DMS 273 (cell line): ENCODE results near the gene MEA1.
"Not testable (repeated sequence)": the region's sequence is repeated elsewhere in the genome, so short reads cannot be mapped to it uniquely, and the experiment has no call there.

Source experiments
- DNase-seq: peaks from one replicate; lab custom pipeline; 2025; ENCODE audit not compliant: unreplicated experiment; lab: John Stamatoyannopoulos, UW

Gene MEA1

DNA sequence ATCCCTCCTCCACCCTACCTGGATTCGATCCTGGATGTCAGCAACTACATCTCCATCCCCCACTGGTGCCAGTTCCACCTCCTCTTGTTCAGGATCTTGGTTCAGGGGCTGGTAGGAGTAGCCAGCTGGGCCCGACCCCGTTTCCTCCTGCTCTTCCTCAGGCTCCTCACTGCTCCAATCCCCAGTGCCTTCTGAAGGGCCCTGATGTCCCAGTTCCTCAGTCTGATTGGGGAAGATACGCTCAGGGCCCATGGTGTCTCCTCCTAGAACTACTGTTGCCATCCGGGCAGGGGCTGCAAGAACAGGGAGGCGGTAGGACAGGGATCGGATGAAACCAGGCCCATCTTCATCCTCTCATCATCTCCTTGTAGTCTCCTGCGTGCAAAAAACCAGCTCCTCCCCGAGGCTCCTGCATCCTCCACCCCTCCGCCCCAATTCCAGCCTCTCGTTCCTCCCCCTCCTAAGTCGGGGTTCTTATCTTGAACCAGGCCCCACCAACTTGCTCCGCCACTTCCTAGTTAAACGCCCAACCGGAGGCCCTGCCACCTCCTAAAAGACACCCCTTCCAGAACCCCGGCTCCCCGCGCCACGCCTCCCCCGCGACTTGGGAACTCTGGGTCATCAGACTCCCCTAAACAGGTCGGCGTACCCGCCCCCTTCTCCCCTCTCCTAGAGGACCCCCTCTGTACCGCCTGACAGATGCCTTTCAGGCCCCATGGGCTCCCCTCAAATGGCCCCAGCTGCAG lies 476 bp downstream of the MEA1 start:
- peak; percentile 57 for DNase-seq

DNA sequence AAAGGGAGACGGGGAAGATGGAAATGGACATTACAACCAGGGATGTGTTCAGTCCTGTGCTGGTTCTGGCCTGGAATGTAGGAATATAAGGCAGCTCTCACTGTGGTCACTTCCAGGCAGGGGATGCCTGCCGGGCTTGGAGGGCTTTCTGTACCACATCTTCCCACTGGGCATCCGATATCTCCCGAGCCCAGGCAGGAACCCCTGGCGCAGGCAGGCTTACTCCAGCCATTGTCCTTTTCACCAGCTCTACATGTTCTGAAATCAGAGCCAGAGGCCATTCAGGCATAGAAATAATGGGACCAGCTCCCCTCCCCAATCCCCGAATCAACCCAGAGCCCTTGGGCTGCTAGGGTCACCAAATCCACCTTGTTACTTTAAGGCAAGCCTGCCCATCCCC lies 1.4 kb downstream of the MEA1 start:
- DNase-seq: no peak

GRCh38 chr6:43011207-43011606 lies 2.5 kb downstream of the MEA1 start:
- no peak for DNase-seq

- DNase-seq: peak; percentile 71
Observed at GRCh38 chr6:43009124-43009523, 4.6 kb downstream of the MEA1 start.

DNA sequence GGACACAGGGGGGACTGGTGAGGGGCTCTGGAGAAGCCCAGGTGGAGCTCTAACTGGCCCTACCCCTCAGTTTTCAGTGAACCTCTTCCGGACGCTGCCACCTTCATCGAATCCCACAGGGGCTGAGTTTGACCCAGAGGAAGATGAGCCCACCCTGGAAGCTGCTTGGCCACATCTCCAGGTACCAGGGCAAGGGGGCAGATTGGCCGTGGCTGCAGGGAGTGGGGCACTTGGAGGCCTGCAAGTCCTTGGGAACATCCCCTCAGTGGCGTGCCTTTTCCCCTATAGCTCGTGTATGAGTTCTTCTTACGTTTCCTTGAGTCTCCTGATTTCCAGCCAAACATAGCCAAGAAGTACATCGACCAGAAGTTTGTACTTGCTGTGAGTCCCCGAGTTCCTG lies 6.6 kb downstream of the MEA1 start:
- no peak for DNase-seq

- DNase-seq: no peak
Observed at GRCh38 chr6:43006251-43006650, 7.5 kb downstream of the MEA1 start.

DNA sequence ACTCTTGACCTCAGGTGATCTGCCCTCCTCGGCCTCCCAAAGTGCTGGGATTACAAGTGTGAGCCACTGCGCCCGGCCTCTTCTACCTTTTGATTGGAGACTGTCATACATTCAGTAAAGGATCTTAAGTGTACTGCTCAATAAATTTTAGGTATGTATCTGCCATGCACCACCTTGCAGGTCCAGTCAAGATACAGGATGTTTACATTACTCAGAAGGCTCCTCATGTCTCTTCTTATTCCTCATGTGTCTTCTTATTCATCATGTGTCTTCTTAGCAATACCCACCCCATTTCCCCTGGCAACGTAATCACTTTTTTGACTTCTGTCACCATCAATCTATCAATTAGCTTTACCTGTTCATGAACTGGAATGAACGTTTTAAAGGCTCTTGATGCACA lies 7.9 kb downstream of the MEA1 start:
- no peak for DNase-seq

- no peak for DNase-seq
Observed at GRCh38 chr6:43001843-43002242, 11.9 kb downstream of the MEA1 start.

- not testable (repeated sequence) for DNase-seq
Observed at GRCh38 chr6:42998205-42998604, 15.5 kb downstream of the MEA1 start.

DNA sequence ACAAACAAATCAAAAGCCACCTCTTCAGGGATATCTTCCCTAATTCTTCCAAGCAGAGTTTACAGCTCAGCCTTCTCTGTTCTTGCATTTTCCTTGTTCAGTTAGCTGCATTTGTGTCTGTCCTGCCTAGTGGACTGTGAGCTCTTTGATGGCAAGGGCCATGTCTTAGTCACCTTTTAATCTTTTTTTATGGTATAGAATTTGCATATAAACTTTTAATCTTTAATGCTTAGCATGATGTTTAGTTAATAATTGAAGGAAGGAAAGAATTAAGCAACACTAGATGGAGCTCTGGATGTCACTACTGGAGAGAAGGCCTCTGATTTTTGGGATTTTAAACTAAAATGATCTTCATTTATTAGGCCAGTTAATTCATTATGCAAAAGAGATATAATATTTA lies 17.2 kb downstream of the MEA1 start:
- no peak for DNase-seq

DNA sequence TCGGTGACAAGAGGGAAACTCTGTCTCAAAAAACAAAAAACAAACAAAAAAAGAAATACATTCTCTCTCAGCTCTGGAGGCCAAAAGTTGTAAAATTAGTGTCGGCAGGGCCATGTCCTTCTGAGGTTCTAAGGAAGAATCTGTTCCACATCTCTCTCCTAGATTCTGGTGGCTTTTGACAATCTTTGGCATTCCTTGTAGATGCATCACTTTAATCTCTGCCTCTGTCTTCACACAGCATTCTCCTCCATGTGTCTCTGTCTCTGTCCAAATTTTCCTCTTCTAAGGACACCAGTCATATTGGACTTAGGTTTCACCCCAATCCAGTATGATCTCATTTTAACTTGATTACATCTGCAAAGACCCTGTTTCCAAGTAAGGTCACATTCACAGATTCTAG lies 20.3 kb downstream of the MEA1 start:
- no peak for DNase-seq

- no peak for DNase-seq
Observed at GRCh38 chr6:42989923-42990322, 23.8 kb downstream of the MEA1 start.

DNA sequence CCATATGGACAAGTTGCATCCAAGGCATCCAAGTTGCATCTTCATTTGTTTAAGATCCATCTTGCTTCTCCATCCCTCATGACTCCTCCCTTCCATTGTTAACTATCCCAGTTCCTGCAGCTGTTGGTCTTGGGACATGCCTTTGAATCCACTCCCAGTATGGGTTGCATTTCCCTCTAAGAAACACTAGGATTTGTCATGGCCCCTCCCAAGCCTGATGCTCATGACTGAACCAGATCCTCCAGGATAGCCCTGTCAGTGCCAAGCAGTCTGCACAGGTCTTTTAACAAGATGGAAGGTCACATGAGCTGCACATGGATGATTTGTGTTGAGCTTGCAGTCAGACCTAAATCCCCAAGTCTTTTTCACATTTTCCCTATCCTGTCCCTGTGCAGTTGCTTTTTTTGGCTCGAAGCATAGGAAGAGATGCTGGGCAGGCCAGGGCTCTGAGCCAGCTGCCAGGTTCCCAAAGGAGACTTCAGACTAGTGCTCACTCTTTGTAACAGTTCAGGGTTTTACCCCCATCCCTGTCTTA lies 25.2 kb downstream of the MEA1 start:
- peak; percentile 18 for DNase-seq

DNA sequence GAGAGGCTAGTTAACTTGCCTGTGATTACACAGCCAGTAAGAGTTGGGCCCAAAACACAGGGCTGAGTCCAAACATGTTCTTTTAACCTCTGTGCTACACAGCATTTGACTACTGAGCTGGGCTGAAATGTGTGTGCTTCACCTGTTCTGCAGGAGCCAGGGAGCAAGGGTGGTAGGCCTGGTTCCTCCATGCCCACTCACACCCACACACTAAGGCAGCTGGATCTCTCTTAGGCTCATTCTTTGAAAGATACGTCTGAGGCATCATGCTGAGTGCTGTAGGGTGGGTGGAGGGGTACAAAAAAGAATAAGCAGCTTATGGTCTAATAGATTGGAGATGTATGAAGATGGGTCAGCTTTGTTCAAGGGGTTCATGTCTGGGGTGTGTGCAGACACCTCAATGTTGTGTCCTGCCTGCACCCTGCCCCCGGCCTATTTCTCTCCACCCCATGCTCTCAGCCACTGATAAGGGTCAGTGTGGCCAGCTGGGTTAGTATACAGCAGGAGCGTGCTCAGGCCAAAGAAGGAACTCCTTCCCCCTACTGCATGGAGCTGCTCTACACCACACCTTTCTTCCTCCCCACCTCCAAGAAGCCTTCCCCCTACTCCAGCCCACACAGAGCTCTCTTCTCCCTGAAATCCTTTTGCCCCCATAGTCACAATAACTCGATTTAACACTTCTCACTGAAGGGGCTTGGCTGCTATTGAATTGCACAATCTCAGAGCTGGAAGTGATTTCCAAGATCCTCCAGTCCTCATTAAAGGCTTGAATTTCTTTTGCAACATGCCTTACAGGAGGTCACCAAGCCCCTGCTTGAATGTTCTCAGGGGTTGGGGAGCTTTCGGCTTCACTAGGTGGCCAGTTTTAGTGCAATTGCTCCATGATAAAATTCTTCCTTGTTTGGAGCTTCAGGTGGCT lies 26.0 kb downstream of the MEA1 start:
- DNase-seq: no peak

DNA sequence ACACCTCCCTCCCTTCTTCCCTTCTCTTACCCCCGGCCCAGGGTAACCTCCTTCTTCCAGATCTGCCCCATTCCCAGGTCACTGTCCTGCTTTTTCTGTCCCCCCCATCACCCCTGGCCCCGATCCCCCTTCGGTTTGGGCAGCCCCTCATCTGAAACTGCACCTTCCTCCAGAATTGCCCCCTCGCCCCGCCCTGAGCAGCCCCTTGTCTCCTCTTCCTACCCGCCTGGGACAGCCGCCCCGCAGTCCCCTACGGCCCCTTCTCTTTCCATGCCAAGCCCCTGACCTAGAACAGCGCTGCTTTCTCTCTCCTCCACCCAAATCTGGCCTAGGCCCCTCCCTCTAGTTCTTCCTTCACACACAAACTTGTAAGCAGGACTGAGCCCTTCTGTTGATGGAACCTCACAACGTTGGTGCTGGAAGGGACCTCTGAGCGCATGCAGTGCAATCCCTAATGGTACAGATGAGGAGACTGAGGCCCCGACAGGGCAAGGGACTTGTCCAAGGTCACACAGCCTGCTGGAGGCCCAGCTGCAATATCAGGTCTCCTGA lies 28.7 kb downstream of the MEA1 start:
- DNase-seq: peak; percentile 29

- DNase-seq: peak; percentile 99
Observed at GRCh38 chr6:42984001-42984923, 29.5 kb downstream of the MEA1 start, which contains the start of gene PPP2R5D. PPP2R5D (plus strand) TSS chr6:42984570; CDS start chr6:42984678, 108 bp downstream.

- DNase-seq: no peak
Observed at GRCh38 chr6:42981836-42982235, 31.9 kb downstream of the MEA1 start.

- DNase-seq: peak; percentile 74
Observed at GRCh38 chr6:42979523-42980177, 34.1 kb downstream of the MEA1 start.

GRCh38 chr6:42978839-42979522 lies 34.8 kb downstream of the MEA1 start, which contains the start of gene PEX6:
PEX6 (minus strand) TSS chr6:42979181; CDS start chr6:42979150, 31 bp downstream.
- peak; percentile 97 for DNase-seq
